Right lung (tissue), 5 donors: ENCODE measurements around the gene SLIT3. TPM values are rescaled to one million over a fixed set of nuclear protein-coding genes. Genes with fewer than 3 reads are reported as not detected.

Experiments
- DNase-seq, 2 donors: peaks; one replicate each; pipeline ENCODE4 v3.0.0-alpha.2; 2013
- polyA plus RNA-seq, 5 donors: library from polyadenylated mRNA; unstranded; fragments of 120-200 nt; gene quantifications; one replicate each; pipeline versions ENCODE4 v1.2.1 to v1.2.3, GENCODE V29; 2013; ENCODE audit warnings: inconsistent platforms in 1 of 5, low replicate concordance in 1 of 5; ENCODE audit not compliant: insufficient read length in 5 of 5, insufficient read depth in 1 of 5

The SLIT3 gene
- polyA plus RNA-seq, 5 donors = 29.5 to 51.0 (median 42.9) TPM

- DNase-seq = no peak
These were observed 299.5 kb downstream of the SLIT3 start for GRCh38 chr5:169001394-169001793.

GRCh38 chr5:168995024-168995423 is 305.9 kb downstream of the SLIT3 start:
- DNase-seq = no peak

- DNase-seq = peak in 1 of 2 donors; percentile 42
These were observed 308.3 kb downstream of the SLIT3 start for GRCh38 chr5:168992687-168993086.

- peak in 1 of 2 donors; percentile 30 for DNase-seq
These were observed 308.9 kb downstream of the SLIT3 start for GRCh38 chr5:168992016-168992415.

- DNase-seq = no peak
These were observed 309.6 kb downstream of the SLIT3 start for GRCh38 chr5:168991311-168991710.

GRCh38 chr5:168990679-168991078 is 310.3 kb downstream of the SLIT3 start:
- DNase-seq = no peak

GRCh38 chr5:168989731-168990505 is 311.0 kb downstream of the SLIT3 start:
- DNase-seq = no peak

GRCh38 chr5:168988699-168989098 is 312.2 kb downstream of the SLIT3 start:
- DNase-seq = no peak

- peak; percentile 44 to 65 for DNase-seq
These were observed 313.2 kb downstream of the SLIT3 start for GRCh38 chr5:168987543-168988300.

GRCh38 chr5:168985454-168985853 is 315.5 kb downstream of the SLIT3 start:
- no peak for DNase-seq

GRCh38 chr5:168984135-168984675 is 316.7 kb downstream of the SLIT3 start:
- DNase-seq = no peak

- no peak for DNase-seq
These were observed 321.8 kb downstream of the SLIT3 start for GRCh38 chr5:168979135-168979534.

- DNase-seq = no peak
These were observed 322.4 kb downstream of the SLIT3 start for GRCh38 chr5:168978500-168978899.

- DNase-seq = no peak
These were observed 322.9 kb downstream of the SLIT3 start for GRCh38 chr5:168978015-168978414.

- DNase-seq = no peak
These were observed 324.5 kb downstream of the SLIT3 start for GRCh38 chr5:168976311-168976970.

- no peak for DNase-seq
These were observed 325.6 kb downstream of the SLIT3 start for GRCh38 chr5:168975331-168975730.

GRCh38 chr5:168974082-168974481 is 326.9 kb downstream of the SLIT3 start:
- no peak for DNase-seq

GRCh38 chr5:168972731-168973130 is 328.2 kb downstream of the SLIT3 start:
- peak; percentile 75 to 79 for DNase-seq

GRCh38 chr5:168971100-168971499 is 329.8 kb downstream of the SLIT3 start:
- DNase-seq = no peak

- DNase-seq = no peak
These were observed 331.5 kb downstream of the SLIT3 start for GRCh38 chr5:168969326-168969886.

- no peak for DNase-seq
These were observed 332.9 kb downstream of the SLIT3 start for GRCh38 chr5:168967882-168968620.
